NCI-H748 (cell line): Measurements from ENCODE around the gene PHKG2.

ENCODE experiments used
- DNase-seq: peaks from one replicate; lab custom pipeline; 2025; ENCODE audit not compliant: unreplicated experiment; lab: John Stamatoyannopoulos, UW

PHKG2 gene

GRCh38 chr16:30773826-30774225 lies 25.6 kb downstream of the PHKG2 start:
- DNase-seq = no peak

DNA sequence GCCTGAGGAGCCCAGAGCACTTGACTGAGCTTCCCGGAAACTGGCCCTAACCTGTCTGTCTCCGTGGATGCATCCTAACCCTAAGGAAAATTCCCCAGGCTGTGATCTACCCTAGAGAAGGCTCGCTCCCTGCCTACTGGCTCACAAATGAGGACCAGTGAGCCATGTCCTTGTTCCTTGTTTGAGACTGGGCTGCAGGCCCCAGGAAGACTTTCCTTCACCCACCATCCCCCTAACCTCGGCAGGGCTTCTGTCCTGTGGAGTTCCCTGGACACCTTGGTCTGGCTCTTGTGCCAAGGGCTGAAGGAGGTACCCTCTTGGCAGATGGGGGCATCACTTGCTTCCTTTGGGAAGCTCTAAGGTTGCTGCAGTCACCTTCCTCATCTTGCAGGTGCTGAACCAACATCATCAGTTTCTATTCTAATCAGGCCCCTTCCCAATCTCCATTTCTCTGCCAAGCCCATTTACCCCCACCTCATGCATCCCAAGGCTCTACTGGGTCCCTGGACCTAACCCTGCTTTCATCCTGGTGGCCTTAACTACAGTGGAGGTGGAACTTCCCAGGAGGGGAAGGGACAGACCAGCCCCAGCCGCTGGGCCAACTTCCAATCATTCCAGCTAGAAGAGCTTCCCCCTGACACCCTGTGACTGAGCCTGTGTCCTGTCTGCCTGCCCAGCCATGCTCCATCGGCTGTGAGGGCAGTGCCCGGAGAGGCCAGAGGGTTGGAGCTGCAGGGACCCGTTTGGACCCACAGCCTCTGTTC lies 26.3 kb downstream of the PHKG2 start:
- no peak for DNase-seq

- no peak for DNase-seq
Measured at GRCh38 chr16:30775131-30775391, 26.8 kb downstream of the PHKG2 start.

DNA sequence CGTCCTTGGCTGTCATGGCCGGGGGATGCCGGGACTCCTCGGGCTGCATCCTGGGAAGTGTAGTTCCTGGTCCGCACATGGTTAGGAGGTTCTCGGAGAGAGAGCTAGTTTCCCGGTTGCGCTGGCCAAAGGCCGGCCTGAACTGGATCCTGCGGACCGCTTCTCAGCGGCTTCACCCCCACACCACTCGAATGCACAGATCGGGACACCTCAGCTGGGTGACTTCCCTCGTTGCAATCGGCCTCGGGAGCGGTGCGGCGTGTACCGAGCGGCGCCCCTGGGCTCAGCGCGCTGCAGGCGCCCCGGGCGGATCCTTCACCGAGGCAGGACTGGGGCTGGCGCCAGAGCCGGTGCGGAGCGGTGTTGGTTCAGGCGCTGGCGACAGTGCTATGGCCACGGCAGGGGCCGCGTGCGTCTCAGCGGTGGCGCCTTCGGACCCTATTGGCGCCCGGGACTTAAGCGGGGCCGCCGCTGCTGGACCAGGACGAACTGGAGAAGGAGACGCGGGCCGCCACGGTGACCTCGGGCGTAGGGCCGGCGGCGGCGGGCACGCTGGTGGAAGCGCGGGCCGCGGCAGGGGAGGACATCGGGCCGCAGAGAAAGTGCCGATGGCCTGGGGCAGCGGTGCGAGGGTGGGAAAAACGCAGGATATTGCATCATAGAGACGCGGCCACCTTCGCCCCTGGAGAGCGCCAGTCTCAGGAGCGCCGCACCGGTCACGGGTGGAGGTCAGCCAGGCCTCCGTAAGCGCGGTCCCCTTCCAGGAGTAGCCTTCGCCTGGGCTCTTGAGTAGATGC lies 27.4 kb downstream of the PHKG2 start:
- DNase-seq = peak; percentile 71

GRCh38 chr16:30777591-30778297 lies 29.5 kb downstream of the PHKG2 start:
- DNase-seq = no peak

DNA sequence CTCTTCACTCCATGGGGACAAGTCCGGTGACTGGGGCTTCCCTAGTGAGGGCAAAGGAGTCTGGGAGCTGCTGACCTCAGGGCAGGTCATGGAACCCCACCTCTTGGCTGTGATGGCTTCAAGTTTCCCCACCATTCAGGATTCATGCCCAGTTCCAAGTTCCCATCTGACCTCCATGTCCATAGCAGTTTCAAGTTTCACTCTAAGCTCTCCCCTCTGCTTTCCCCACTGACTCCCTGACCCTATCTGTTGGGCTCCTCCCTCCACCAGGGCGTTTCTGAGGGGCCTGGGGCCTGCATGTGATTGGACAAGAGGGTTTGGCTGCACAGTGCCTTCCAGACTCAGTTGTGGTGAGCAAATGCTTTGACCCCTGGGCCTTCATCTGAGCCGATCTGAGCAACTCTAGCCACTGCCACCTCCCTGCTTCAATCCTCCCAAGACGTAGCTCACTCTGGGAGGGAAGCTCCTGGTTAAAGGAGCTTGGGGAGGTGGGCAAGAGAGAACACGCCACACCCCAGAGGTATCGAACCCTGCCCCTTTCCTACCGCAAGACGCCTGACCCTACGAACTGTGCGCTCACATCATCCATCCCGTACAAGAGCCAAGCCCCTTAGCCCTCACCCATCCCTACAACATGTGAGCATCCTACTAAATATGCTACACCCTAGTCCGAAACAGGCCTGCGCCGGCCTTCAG lies 30.5 kb downstream of the PHKG2 start:
- no peak for DNase-seq

- DNase-seq = no peak
Measured at GRCh38 chr16:30779596-30779995, 31.4 kb downstream of the PHKG2 start.

GRCh38 chr16:30780021-30780420 lies 31.8 kb downstream of the PHKG2 start:
- no peak for DNase-seq

DNA sequence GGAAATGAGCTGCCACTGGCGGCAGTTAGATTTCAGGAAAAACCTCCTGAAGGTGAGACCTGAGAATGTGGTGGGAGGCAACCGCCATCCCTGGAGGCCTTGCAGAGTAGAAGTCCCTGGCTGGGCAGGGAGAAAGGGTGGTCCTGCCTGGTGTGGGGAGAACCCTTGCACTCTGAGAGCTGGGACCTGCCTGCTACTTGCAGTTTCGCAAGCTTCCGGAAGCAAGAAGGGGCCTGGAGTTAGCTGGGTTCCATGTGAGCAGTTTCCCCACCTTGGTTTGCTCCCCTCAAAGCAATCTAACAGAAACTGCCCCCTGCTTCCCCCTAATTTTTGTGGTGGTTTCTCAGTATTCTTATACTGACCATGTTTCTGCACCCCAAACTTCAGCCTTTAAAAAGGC lies 32.3 kb downstream of the PHKG2 start:
- no peak for DNase-seq

GRCh38 chr16:30782486-30783279 lies 34.5 kb downstream of the PHKG2 start:
- DNase-seq = no peak

- no peak for DNase-seq
Measured at GRCh38 chr16:30783280-30784109, 35.3 kb downstream of the PHKG2 start.

DNA sequence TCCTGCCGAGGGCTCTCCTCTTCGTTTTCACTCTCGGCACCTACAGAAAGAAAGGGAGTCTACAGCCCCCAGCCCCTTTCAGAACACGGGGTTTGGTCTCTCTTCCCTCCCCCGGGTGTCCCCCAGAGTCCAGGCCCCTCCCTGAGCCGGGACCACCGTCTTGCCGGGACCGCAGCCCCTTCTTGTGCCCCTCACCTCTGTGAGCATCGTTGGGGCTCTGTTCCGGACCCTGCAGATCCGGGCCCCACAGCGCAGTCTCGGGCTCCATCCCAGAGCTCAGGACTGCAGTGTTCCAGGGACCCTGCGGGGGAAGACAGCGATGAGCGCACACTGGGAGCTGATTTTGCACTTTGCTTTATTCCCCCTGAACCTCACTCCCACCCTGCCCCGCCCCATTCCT lies 36.0 kb downstream of the PHKG2 start:
- no peak for DNase-seq

DNA sequence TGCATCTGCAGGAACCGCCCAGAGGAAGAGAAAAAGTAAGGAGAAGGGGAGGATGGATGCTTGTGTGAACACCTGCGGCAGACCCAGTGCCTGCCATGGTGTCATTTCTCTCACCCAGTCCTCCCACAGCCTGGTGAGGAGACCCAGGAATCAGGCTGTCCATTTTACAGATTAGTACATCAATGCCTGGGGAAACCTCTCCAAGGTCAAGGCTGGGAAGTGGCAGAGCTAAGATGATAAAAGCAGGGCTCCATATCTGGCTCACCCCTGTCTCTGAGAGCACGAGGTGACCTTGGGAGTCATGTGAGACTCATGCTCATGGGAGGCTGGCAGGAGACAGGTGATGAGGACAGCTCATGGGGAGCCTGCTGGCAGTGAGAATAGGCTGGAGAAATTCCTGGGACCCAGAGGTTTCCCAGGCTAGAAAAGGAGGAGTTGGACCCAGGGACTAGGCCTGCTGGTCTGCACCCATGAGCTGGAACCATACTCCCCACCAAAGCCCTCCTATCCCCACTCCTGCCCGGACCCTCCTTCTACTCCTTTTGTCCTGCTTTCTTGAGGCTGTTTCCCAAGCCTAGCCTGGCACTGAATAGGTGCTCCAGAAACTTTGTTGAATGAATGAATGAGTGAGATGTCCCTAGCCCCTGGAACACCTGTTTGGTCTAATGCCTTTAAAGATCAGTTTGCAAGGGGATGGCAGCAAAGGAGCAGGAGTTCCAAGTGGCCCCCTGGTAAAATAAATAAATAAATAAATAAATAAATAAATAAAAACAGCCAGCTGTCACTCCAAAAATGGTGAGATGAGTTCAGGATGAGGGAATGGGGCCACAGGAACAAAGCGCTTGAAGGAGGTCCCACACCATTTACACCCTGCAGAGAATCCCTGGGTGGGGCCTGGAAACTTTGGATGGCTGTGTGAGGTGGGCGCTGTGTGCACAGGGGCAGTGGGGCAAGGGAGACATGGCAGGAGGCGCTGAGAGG lies 37.2 kb downstream of the PHKG2 start:
- DNase-seq = no peak

GRCh38 chr16:30786115-30786935 lies 38.1 kb downstream of the PHKG2 start:
- DNase-seq = peak; percentile 32

- peak; percentile 70 for DNase-seq
Measured at GRCh38 chr16:30786936-30787612, 38.8 kb downstream of the PHKG2 start, which contains the start of gene ZNF629. TSS of gene ZNF629 (minus strand) at chr16:30787205. CDS start at chr16:30784482, 2,723 bp downstream.

DNA sequence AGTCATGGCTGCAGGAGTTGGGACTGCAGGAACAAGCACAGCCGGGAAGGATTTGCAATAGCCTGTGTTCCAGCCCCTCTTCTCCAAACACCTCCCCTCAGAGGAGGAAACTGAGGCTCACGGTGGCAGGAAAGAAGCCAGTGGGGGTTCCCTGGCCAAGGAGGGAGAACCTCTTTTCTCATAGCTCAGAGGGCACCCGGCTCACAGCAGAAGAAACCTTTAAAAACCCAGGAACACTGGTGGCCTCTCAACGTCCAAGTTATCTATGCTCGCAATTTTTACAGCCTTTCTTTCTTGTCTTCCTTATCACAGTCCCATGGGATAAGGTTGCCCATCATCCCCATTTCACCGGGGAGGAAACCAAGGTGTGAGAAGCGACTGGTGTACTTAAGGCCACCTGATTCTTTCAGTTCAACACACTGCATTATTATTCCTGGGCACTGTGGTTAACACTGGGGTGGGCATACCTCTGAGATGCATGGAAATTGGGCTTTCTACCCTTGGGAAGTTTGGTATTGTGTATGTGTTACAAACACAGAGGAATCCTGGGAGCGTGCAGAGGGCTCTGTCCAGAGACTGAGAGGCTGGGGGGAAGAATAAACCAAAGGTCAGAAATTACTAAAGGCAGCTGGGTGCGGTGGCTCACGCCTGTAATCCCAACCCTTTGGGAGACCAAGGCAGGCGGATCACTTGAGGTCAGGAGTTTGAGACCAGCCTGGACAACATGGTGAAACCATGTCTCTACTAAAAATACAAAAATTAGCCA lies 39.6 kb downstream of the PHKG2 start:
- DNase-seq = no peak
